Gastrocnemius medialis (tissue), 4 donors: ENCODE results near the gene TTC24.

ENCODE experiments used
- POLR2A ChIP-seq, 2 donors: fragments of 450-650 bp; IDR thresholded peaks; one replicate each; pipeline ENCODE4 v1.6.1; 2017; ENCODE audit warnings: antibody characterized with exemption in 2 of 2, mild to moderate bottlenecking in 2 of 2, moderate library complexity in 2 of 2
- TF ChIP-seq, protein P1 (sequence below), 5 experiments: fragments of 450-650 bp in 3 of 5; fragments of 200-600 bp in 2 of 5; sonication (generic) in 2 of 5; IDR thresholded peaks in 4 of 5; conservative IDR thresholded peaks in 1 of 5; 1 replicate in 4 of 5; 2 replicates in 1 of 5; pipeline ENCODE4 v1.5.1; 2016 to 2019; ENCODE audit warnings: antibody characterized with exemption in 5 of 5, mild to moderate bottlenecking in 3 of 5, moderate library complexity in 3 of 5

DNA sequence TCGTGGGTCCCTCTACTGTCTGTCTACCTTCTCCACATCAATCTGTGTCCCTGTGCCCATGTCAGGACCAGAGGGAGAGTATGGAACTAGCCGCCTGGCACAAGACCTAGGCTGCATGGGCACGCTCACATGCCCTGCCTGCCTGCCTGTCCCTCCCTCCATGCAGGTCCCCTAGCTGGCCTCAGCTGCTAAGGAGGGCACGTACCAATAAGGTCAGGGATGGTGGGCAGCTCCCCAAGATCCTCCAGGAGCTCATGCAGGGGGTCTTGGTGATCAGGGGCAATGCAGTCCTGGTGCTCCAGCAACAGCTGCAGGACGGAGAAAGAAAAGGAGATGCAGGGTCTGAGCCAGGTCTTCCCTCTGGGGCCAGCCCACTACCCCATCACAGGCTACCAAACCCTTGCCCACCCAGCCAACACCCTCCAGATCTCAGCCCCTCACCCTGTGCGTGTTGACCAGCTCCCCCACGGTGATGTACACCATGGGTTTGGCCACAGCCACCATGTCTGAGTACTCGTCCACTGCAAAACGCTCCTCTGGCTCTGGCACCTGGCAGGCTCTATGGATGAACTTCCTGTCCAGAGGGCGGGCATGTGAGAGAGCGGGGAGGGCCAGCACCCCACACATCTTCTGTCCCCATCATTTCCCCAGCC, 45.8 kb upstream of the TTC24 start:
- TF ChIP-seq, protein P1, sequence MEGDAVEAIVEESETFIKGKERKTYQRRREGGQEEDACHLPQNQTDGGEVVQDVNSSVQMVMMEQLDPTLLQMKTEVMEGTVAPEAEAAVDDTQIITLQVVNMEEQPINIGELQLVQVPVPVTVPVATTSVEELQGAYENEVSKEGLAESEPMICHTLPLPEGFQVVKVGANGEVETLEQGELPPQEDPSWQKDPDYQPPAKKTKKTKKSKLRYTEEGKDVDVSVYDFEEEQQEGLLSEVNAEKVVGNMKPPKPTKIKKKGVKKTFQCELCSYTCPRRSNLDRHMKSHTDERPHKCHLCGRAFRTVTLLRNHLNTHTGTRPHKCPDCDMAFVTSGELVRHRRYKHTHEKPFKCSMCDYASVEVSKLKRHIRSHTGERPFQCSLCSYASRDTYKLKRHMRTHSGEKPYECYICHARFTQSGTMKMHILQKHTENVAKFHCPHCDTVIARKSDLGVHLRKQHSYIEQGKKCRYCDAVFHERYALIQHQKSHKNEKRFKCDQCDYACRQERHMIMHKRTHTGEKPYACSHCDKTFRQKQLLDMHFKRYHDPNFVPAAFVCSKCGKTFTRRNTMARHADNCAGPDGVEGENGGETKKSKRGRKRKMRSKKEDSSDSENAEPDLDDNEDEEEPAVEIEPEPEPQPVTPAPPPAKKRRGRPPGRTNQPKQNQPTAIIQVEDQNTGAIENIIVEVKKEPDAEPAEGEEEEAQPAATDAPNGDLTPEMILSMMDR (IDR thresholded peaks at IDR 0.05 in 4 of 5, conservative IDR thresholded peaks at IDR 0.05 in 1 of 5) = no peak
- no peak for TF ChIP-seq POLR2A (IDR thresholded peaks at IDR 0.05)
